Hematopoietic multipotent progenitor cell treated with erythropoietin and hydrocortisone succinate and interleukin-3 and kit ligand, for 4 days (in vitro differentiated cells): Measurements from ENCODE around the gene ARPP21.

Source experiments
- DNase-seq: peaks from one replicate; pipeline ENCODE4 v3.0.0-alpha.2; 2015

The ARPP21 gene

DNA sequence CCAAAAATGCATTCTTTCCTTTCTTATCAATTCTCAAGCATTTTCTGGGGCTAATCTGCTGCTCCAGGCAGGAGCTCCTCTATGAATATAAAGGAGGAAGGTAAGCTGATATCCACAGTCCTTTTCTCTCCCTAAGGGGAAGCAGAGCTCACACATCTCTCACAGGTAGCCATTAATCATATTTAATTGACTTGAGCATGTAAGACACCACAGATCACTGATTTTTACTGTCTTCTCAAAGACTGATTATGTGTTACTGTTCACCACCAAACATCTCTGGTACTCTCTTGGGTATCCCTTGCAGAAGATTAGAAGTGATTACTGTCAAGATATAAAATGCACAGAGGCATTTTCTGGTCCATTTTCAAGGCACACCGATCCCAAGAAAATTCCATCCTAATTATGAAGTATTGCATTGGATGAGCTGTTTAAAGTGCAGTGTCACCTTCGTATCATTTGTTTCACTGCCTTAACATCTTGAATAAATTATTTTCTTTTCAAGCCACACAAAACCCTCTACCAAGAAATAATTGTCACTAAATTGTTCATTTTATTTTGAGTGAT is 100.7 kb downstream of the ARPP21 start:
- no peak for DNase-seq

DNA sequence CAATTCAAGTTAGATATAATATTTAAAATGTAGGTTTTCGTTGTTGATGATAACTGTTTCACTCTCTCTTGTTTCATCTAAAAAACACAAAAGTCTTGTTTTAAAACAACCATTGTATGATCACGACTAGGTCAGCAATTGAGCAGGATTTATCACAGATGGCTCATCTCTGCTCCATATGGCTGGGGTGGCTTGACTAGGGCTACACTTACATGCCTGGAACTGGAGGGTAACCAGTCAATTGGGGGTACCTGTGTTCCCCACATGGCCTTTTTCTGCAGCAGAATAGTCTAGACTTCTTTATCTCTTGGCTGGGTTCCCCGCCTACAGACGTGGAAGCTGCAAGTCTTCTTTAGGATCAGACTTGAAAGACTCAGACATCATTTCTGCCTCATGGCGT is 103.9 kb downstream of the ARPP21 start:
- no peak for DNase-seq

GRCh38 chr3:35744419-35744818 is 105.1 kb downstream of the ARPP21 start:
- no peak for DNase-seq

DNA sequence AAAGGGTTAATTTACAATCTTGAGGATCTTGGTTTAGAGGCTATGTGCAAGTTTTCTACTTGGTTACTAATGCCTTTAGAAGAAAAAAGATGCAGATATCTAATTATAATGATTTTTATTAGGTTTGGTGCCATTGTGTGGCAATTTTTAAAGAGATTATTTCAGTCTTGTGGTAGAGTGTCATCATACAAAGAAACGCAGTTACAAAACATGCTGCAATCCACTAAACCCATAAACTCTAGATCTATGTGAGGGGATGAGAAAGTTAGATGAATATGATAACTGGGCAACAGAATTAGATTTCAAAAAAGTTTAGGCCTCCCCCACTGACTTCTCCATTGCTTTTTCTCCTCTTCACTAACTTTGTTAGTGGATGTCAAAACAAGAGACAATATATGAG is 106.0 kb downstream of the ARPP21 start:
- peak; percentile 62 for DNase-seq

DNA sequence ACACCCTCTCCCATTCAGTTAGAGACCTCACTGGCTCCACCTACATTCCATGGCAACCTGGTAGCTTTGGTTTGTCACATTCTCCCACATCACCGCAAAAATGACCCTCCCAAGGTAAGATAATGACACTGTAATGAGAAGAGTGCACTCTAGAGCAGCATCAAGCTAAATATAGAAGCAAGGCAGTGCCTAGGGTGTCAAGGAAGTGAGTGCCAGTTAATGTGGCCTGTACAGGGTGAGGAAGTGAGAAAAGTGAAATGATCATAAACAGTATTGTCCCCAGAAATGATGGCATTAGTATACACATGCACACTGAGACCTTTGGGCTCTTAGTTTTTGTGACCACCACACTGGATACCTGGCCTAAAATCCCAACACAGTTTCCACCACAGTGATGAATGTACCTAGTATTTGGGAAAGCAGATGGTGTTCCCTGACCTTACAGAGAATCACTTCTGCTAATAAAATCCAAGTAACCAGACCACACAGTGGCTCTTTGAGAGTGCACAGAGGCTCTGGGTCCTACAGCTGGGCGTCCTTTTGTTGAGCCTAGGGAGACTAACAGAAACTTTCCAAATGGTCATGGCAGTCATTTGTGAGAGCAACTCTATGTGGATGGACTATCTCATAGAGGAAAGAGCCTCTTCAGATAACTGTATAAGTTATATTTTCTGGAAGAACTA is 106.6 kb downstream of the ARPP21 start:
- DNase-seq, result peak; percentile 7

- DNase-seq, result peak; percentile 48
Observed at GRCh38 chr3:35746492-35746891, 107.2 kb downstream of the ARPP21 start.

DNA sequence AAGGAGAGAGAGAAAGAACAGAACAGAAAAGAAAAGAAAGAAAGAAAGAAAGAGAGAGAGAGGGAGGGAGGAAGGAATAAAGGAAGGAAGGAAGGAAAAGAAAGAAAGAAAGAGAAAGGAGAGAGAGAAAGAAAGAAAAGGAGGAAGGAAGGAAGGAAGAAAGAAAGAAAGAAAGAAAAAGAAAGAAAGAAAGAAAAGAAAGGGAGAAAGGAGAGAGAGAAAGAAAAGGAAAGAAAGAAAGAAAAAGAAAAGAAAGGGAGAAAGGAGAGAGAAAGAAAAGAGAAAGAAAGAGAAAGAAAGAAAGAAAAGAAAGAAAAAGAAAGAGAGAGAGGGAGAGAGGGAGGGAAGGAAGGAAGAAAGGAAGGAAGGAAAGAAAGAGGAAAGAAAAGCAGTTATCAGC is 108.8 kb downstream of the ARPP21 start:
- no peak for DNase-seq

GRCh38 chr3:35751207-35751606 is 111.9 kb downstream of the ARPP21 start:
- no peak for DNase-seq

DNA sequence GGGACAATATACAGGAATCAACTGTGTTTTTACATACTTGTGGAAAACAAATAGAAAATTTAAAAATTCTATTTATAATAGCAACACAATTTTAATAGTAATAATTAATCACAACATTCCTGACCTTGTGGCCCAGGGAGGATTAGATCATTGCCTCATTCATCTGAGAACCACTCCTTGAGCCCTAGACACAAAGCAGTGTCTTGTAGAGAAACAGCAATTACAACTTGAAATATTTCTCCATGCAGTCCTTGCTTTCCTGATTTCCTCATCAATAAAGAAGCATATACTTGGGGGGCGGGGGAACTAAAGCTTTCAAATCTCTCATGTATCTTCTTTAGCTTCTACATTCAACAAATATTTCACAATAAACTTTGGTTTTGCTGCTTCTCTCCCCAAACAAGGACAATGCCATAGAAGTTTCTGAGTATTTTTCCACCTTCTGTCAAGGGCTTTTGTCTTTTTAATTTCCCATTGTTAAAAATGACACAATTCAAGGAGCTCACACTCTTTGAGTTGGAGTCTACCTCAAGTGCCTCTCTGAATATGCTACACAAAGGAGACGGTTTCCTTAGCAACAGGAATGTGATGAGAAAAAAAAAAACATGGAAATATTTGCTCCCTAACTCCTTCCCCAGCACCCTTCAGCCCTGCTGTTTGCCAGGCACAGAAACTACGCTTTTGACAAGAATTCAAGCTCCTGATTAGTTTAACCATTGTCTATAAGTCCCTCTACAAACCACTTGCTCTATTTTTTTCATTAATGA is 118.8 kb downstream of the ARPP21 start:
- DNase-seq, result no peak

DNA sequence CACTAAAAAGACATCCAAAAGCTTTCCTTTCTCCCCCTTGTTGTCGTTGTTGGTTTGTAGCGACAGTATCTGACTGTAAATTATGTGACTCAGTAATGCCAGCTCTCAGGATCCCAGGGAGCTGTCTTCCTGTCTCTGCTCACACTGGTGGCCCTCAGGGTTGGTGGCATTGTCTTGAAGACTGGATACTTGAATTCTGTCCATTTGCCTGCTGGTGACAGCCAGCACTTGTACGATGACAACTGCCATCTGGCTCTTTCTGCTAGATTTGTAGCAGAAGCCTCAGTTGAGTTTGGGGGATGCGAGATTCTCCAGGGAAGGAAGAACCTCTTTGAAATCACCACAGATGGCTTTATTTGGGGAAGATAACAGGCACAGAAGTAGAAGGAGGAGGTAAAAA is 120.8 kb downstream of the ARPP21 start:
- no peak for DNase-seq

DNA sequence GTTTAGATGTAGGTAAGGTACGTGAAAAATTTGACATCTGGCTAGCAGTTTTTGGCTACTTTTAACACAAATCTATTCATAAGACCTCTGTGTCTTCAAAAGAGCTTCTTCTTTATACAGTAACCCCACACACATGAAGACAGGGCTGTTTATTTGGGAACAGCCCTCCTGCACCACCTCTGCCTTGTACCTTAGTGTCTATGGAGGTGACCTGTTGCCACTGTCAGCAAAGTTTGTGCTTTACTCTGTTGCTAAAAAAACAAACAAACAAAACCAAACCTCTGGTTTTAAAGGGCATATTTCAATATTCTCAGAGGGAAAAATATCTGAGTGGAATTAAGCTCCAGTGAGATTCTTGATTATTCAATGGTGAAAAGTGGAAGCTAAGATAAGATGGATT is 122.0 kb downstream of the ARPP21 start:
- DNase-seq, result no peak

DNA sequence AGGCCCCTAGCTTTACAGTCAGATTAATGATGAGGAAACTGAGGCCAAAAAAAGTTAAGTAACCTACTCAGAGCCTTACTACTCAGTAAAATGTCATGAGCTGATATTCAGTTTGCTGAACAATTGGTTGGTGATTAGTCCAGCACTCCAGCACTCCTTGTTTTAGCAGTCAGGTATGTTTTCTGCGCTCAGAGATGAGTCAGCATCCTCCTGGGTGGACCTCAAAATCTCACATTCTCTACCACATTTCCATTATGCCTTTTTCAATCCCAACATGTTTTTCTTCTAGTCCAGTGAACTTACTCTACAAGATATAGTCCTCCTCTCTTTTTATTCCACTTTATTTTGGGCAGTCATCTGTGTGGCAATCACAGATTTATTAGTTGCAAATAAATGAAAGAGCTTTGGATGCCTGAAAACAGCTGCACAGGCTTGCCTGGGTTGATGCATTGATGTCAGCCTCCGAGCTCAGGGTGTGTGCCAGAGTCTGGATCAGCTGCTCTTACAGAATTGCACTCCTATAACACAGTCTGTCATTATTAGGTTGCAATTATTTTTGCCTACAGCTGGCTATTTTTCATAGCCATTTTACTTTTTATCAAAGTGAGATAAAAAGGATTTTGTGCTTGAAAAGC is 133.2 kb downstream of the ARPP21 start:
- no peak for DNase-seq

GRCh38 chr3:35773417-35773816 is 134.1 kb downstream of the ARPP21 start:
- no peak for DNase-seq

GRCh38 chr3:35776346-35776745 is 137.0 kb downstream of the ARPP21 start:
- DNase-seq, result no peak

GRCh38 chr3:35777065-35777464 is 137.7 kb downstream of the ARPP21 start:
- no peak for DNase-seq

- DNase-seq, result no peak
Observed at GRCh38 chr3:35777563-35778554, 138.5 kb downstream of the ARPP21 start.

- no peak for DNase-seq
Observed at GRCh38 chr3:35779611-35780010, 140.3 kb downstream of the ARPP21 start.

DNA sequence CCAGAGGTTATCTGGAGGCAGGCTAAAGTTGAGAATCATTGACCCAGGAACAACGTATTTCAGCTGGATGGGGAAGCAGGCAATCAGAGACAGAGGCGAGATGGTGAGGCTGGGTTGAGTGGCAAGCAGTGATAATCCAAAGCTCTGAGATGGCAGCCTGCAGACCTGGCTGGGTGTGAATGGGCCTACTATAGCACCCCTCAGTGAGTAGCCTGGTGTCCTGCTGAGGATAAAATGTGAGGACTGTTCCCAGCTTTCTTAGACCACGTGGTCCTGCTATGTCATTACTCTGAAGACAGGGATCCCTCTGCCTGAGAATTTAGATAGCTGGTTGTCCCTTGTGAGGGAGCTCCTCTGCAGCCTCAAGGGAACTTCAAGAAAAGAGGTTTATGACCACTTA is 141.5 kb downstream of the ARPP21 start:
- no peak for DNase-seq

DNA sequence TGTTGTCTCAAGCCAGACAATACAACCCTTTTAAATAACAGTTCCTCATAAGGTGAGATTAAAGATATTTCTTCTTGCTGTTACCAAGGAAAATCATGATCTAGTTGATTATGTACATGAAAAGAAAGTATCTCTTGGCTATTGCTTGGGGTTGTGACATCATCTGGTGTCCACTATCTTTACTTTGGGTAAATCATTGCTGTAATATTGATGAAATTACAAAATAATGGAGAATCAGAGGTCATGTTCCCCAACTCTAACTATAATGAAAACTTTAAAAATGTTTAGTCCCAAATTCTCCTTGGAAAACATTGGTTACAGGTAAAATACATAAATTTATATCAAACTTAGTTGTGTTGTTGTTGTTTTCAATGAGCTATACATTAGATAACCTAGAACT is 142.2 kb downstream of the ARPP21 start:
- no peak for DNase-seq

DNA sequence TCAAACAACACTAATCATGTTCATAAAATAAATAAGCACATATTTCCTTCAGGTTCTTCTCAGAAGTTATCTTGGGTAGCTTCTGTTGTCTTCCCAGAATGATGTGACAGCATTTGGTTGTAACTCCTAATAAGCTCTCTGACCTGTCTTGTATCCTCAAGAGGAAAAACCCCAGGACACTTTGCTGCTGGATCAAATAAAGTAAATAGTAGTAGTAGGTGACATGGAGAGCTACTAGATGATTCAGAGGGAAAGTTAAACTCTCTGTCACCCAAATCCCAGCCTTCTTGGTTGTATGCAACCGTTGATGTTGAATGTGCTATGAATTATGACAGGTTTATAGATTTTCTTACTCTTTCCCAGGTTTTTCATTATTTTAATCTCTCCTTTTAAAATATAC is 143.0 kb downstream of the ARPP21 start:
- no peak for DNase-seq

- DNase-seq, result no peak
Observed at GRCh38 chr3:35784169-35784568, 144.8 kb downstream of the ARPP21 start.

DNA sequence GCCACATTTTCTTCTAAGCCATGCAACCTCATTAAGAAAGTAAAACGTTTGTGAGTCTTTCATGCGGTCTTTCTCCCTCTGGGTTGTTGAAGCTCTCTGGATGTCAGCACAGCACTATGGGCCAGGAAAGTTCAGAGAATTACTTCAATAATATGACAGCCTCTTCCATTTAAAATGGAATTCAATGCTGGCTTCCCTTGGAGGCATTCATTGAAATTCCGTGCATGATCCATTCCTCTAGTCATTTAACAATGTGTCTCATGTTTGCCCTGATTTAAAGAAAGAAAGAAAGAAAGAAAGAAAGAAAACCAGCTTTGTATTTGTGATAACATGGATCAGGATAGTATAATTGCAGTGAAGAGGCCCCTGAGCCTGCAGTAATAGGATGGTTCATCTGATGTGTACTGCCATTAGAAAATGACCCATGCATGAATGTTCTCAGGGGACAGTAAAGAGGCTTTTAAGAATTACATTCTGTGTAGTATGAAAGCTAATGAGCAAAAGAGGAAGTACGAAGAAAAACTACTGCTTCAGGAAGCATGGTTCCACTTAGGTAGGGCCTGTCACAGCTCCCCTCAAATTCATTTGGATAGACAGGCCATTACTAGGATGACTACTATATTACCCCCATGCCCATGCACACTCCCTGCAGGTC is 146.0 kb downstream of the ARPP21 start:
- DNase-seq, result peak; percentile 7
